Prostate gland (tissue), 2 donors: ENCODE measurements around the gene FBXW7.

Experiments
- CTCF ChIP-seq, 4 experiments: fragments of 200-600 bp in 2 of 4; fragments of 450-650 bp in 2 of 4; sonication (generic) in 2 of 4; IDR thresholded peaks; 1 replicate in 3 of 4; 2 replicates in 1 of 4; pipeline ENCODE4 v1.5.1; 2016 to 2019; ENCODE audit warnings: antibody characterized with exemption in 4 of 4, mild to moderate bottlenecking in 2 of 4, moderate library complexity in 2 of 4
- POLR2A ChIP-seq: fragments of 450-650 bp; IDR thresholded peaks from one replicate; pipeline ENCODE4 v1.6.1; 2016; ENCODE audit warnings: antibody characterized with exemption, mild to moderate bottlenecking
- POLR2AphosphoS5 ChIP-seq: sonication (generic); formaldehyde crosslinking; IDR thresholded peaks from one replicate; pipeline ENCODE4 v1.6.1; 2017; ENCODE audit warnings: antibody characterized with exemption

- TF ChIP-seq POLR2A (no peak), CTCF (IDR thresholded peaks at IDR 0.05) (no peak), POLR2AphosphoS5 (no peak)
Observed at GRCh38 chr4:152306541-152306940, 229.4 kb downstream of the FBXW7 start.
